HuH-7 (cell line): ENCODE measurements around the gene TFEC.
"Not testable (repeated sequence)": the region's sequence is repeated elsewhere in the genome, so short reads cannot be mapped to it uniquely, and the experiment has no call there.

ENCODE experiments used
- DNase-seq: peaks from one replicate; pipeline ENCODE4 v3.0.0; 2011; ENCODE audit warnings: low spot score

Gene TFEC

GRCh38 chr7:115988401-115988800 lies 42.2 kb downstream of the TFEC start:
- no peak for DNase-seq

GRCh38 chr7:115987486-115987885 lies 43.1 kb downstream of the TFEC start:
- DNase-seq = no peak

- no peak for DNase-seq
Observed at GRCh38 chr7:115984105-115984504, 46.5 kb downstream of the TFEC start.

GRCh38 chr7:115980159-115980558 lies 50.4 kb downstream of the TFEC start:
- DNase-seq = no peak

- DNase-seq = no peak
Observed at GRCh38 chr7:115976651-115977050, 53.9 kb downstream of the TFEC start.

- DNase-seq = no peak
Observed at GRCh38 chr7:115975766-115976165, 54.8 kb downstream of the TFEC start.

- no peak for DNase-seq
Observed at GRCh38 chr7:115973406-115973805, 57.2 kb downstream of the TFEC start.

DNA sequence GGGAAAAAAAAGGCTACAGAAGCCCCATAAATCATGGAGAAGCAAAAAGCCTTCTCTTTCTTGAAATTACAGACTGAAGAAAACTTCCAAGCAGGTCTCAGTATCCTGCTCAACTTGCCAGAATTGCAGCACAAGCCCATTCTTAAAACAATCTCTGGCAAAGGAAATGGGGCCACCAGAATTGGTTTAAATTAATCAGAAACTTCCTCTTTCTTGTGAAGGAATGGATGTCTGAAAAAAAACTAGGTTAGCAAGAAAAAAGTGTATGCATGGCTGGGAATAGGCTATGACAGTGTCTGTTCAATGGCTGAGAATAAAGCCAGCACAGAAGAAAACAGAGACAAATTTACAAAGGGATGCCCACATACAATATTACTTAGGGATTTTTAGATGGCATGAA lies 59.1 kb downstream of the TFEC start:
- DNase-seq = no peak

DNA sequence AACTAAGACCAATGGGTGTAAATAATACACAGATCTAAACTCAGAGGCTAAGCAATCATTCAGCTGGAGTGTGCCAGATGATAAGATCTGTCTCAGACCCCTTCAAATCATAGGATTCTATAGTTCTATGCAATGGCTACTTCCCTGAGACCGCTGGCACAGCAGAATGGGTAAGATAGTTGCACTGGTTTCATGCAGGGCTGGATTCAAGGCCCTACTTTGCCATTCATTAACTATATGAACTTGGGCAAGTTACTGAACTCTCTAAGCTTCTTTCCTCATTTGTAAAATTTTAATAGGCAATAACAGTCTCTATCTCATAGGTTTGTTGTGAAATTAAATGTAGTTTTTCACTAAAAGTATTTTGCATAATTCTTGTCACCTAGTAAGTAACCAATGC lies 62.0 kb downstream of the TFEC start:
- no peak for DNase-seq

DNA sequence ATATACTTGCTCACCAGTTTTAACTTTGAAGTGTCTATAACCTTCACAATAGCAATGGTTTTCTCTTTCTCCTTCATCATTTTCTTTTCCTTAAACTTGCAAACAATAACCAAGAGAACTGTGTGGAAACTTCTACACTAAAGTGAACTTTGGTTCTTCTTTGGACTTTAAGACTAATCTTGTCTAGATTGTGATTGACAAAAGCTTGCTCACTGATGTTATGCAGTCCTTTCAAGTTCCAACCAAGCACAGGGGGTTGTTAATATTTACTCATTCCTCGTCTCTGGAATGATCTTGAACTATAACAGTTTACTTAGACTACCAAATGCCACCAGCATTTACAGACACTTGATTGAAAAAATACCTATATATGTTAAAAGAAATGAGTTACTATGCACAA lies 62.4 kb downstream of the TFEC start:
- DNase-seq = no peak

DNA sequence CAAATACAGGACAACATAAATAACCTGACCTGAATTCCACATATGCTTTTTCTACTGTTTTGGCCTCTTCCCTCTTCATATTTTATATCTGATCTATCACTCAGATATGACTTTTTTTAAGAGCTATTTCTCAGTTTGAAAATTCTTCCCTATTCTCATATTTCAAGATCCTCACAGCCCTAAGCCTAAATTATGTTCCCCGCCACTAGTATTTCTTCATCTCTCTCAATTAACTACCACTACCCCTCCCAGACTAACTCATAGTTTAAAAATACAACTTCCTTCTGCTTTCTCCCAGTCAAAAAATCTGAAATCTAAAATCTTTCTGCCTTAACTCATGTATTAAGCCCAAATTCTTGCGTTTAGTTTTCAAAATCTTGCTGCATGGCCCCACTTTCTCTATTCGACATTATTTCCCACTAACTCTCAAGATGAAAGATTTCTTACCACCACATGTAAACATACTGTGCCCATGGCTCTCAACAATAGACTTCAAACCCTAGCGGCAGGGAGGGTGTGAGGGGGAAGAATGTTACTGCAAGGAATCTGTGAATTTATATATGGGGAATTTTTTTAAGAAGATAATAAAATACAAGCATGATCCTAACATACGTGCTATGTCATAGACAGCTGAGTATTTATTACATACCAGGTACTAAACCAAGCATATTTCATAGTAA lies 64.6 kb downstream of the TFEC start:
- DNase-seq = no peak

DNA sequence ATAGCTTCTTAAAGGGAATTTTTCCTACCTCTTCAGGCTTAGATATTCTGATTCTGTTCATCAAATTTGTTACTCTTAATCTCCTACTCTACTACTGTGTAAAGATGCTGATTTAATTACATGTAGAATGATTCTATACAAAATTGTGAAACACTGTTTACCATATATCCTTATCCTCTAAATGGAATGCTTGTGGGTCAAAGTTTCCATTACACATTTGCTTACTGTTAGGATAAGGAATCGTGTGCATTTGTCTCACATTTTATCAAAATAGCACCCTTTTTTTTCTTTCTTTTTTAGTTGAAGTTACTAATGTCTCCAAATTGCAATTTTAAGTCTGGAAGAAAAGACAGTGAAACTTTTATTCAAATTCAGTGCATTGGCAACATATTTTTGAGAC lies 65.3 kb downstream of the TFEC start:
- DNase-seq = no peak

DNA sequence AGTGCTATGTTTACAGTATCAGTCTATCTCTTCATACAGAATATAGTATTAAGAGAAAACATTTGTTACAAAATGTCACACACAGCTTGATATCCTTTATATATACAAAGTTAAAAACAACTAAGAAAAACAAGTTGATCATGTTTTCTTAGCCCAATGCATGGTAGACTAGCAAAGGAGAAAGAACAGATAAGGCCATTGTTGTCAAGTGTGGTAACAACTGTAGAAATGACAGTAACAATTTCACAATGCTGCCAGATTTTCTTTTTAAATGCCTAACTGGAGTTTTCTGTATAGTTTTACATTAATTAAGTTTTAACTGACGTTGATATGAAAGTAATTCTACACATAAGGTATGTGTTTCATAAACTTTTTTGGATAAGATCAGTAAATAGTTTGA lies 65.8 kb downstream of the TFEC start:
- DNase-seq = no peak

DNA sequence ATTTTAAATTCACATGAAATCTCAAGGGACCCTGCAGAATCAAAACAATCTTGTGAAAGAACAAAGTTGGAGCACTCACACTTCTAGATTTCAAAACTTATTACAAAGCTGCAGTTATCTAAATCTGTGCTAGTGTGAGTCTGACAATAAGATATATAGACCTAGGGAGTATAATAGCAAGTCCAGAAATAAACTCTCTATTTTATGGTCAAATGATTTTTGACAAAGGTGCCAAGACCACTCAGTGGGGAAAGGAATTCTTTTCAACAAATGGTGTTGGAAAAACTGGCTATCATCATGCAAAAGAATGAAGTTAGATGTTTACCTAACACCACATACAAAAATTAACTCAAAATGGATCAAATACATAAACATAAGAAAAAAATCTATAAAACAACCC lies 68.2 kb downstream of the TFEC start:
- DNase-seq = no peak

GRCh38 chr7:115953592-115954255 lies 76.8 kb downstream of the TFEC start:
- DNase-seq = no peak

GRCh38 chr7:115952832-115953231 lies 77.7 kb downstream of the TFEC start:
- no peak for DNase-seq

- DNase-seq = no peak
Observed at GRCh38 chr7:115951547-115951946, 79.0 kb downstream of the TFEC start.

DNA sequence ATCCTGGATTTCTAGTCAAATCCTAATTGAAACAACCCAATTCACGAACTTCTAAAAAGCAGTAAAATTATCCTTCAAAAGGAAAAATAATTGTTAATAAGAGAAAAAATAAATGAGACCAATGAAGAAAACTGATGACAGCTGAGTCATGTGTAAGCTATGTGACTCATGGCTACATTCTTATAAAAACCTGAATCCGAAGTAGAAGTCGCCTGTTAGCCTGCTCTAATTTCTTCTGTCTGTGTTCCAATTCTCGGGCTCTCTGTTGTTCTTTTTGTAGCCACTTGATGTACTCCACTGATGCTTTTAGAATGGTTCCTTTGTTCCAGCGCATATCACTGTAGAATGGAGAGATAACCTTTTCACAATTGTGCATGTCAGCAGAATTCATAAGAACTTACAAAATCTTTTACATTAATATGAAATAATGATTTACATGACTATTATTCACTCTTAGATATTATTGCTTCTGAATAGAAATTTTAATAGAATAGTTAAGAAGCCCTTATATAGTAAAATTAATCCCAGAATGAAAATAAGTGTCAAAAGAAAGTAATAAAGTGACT lies 88.8 kb downstream of the TFEC start:
- no peak for DNase-seq

DNA sequence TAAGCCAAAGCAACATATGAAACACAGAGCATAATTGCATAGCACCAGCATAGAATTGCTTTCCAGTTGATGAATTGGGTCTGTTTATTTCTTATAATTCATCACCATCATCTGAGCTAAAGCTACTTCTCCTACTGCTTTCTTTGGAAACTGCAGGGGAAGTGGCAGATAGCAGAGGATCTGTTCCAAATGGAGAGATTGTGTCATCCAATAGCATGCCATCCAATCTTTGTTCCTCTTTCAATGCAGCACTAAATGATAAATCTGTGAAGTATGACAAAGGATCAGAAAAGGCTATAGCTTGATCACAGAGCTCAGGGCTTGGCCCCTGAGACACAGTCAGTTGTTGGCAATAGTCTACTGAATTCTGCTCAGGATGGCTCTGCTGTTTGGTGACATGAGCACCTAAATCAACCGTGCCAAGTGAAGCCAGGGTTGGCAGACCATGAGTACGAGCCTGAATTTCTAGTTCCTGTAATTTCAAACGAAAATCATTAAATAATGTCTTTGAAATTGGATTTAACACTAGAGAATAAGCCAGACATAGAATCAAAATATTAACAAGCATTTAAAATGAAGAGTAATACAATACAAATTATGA lies 90.0 kb downstream of the TFEC start:
- DNase-seq = no peak

GRCh38 chr7:115937960-115938359 lies 92.6 kb downstream of the TFEC start:
- no peak for DNase-seq

GRCh38 chr7:115933471-115933870 lies 97.1 kb downstream of the TFEC start:
- DNase-seq = no peak

GRCh38 chr7:115932880-115933279 lies 97.7 kb downstream of the TFEC start:
- DNase-seq = no peak

GRCh38 chr7:115930184-115930583 lies 100.4 kb downstream of the TFEC start:
- DNase-seq = not testable (repeated sequence)
